Measurements from ENCODE around the gene PPM1L.

GRCh38 chr3:161081633-161082032, 325.6 kb downstream of the PPM1L start:
- TF ChIP-seq CTCF (IDR thresholded peaks at IDR 0.05; ENCODE audit: borderline replicate concordance, extremely low read depth, low read length, poor library complexity, severe bottlenecking) (no peak), EZH2 (IDR thresholded peaks at IDR 0.05; ENCODE audit: borderline replicate concordance, low read depth, low read length, severe bottlenecking) (no peak)
